Fibroblast of peridontal ligament (primary cell): ENCODE data around the gene ARHGAP44.
"Not testable (repeated sequence)": the region's sequence is repeated elsewhere in the genome, so short reads cannot be mapped to it uniquely, and the experiment has no call there.

Experiments
- DNase-seq: peaks from one replicate; pipeline ENCODE4 v3.0.0-alpha.2; 2010; ENCODE audit errors: extremely low read depth

ARHGAP44 gene

GRCh38 chr17:12963505-12963904 is 174.2 kb downstream of the ARHGAP44 start:
- no peak for DNase-seq

- no peak for DNase-seq
These were observed 174.9 kb downstream of the ARHGAP44 start for GRCh38 chr17:12964162-12964561.

- DNase-seq: no peak
These were observed 175.5 kb downstream of the ARHGAP44 start for GRCh38 chr17:12964840-12965239.

- DNase-seq: no peak
These were observed 176.7 kb downstream of the ARHGAP44 start for GRCh38 chr17:12965988-12966387.

GRCh38 chr17:12966413-12966812 is 177.1 kb downstream of the ARHGAP44 start:
- no peak for DNase-seq

- no peak for DNase-seq
These were observed 178.7 kb downstream of the ARHGAP44 start for GRCh38 chr17:12967962-12968361.

GRCh38 chr17:12973496-12974004 is 184.3 kb downstream of the ARHGAP44 start:
- DNase-seq: no peak

- DNase-seq: no peak
These were observed 184.8 kb downstream of the ARHGAP44 start for GRCh38 chr17:12974005-12974531.

GRCh38 chr17:12977008-12977751 is 187.9 kb downstream of the ARHGAP44 start:
- DNase-seq: no peak

GRCh38 chr17:12978787-12979186 is 189.5 kb downstream of the ARHGAP44 start:
- DNase-seq: not testable (repeated sequence)

- DNase-seq: no peak
These were observed 189.9 kb downstream of the ARHGAP44 start for GRCh38 chr17:12979246-12979645.

GRCh38 chr17:12979826-12980500 is 190.7 kb downstream of the ARHGAP44 start:
- DNase-seq: no peak

GRCh38 chr17:12982224-12982623 is 192.9 kb downstream of the ARHGAP44 start:
- DNase-seq: no peak

- peak; percentile 96 for DNase-seq
These were observed 194.9 kb downstream of the ARHGAP44 start for GRCh38 chr17:12983991-12984884.

- DNase-seq: peak; percentile 64
These were observed 196.4 kb downstream of the ARHGAP44 start for GRCh38 chr17:12985431-12986293.

GRCh38 chr17:12987120-12987519 is 197.8 kb downstream of the ARHGAP44 start:
- DNase-seq: no peak

- DNase-seq: no peak
These were observed 200.9 kb downstream of the ARHGAP44 start for GRCh38 chr17:12990041-12990808.

GRCh38 chr17:12990926-12991325 is 201.6 kb downstream of the ARHGAP44 start:
- DNase-seq: no peak

- no peak for DNase-seq
These were observed 203.4 kb downstream of the ARHGAP44 start for GRCh38 chr17:12992676-12993075.

GRCh38 chr17:12993631-12994030 is 204.3 kb downstream of the ARHGAP44 start:
- DNase-seq: no peak
